Measurements from ENCODE around the gene HOXA4.

DNA sequence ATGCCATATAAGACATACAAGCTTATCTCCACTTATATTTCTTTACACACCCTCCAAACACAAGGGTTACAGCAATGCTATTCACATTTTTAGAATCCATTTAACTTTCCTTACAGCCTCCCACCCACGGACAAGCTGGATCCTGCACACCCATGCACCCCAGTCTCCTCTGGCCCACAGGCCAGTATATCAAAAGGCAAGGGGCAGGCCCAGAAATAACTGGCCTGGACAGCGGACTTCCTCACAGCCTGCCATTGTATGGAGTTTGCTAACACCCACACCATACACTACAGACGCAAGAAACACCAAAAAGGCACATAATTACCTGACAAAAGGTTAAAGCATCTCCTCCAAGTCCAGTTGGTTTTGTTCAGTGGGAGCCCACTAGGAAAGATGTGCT is 12.0 kb downstream of the HOXA4 start:
- TF ChIP-seq, protein P1, sequence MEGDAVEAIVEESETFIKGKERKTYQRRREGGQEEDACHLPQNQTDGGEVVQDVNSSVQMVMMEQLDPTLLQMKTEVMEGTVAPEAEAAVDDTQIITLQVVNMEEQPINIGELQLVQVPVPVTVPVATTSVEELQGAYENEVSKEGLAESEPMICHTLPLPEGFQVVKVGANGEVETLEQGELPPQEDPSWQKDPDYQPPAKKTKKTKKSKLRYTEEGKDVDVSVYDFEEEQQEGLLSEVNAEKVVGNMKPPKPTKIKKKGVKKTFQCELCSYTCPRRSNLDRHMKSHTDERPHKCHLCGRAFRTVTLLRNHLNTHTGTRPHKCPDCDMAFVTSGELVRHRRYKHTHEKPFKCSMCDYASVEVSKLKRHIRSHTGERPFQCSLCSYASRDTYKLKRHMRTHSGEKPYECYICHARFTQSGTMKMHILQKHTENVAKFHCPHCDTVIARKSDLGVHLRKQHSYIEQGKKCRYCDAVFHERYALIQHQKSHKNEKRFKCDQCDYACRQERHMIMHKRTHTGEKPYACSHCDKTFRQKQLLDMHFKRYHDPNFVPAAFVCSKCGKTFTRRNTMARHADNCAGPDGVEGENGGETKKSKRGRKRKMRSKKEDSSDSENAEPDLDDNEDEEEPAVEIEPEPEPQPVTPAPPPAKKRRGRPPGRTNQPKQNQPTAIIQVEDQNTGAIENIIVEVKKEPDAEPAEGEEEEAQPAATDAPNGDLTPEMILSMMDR (conservative IDR thresholded peaks at IDR 0.05): no peak
- no peak for TF ChIP-seq ZFX (IDR thresholded peaks at IDR 0.05)
